Fibroblast of gingiva (primary cell): ENCODE results near the gene TLCD3B.
A peak's percentile ranks its signal among the peaks of the same experiment; 100 is the strongest.

ENCODE experiments used
- DNase-seq: peaks from one replicate; pipeline ENCODE4 v3.0.0-alpha.2; 2011; ENCODE audit warnings: low read depth

TLCD3B gene

DNA sequence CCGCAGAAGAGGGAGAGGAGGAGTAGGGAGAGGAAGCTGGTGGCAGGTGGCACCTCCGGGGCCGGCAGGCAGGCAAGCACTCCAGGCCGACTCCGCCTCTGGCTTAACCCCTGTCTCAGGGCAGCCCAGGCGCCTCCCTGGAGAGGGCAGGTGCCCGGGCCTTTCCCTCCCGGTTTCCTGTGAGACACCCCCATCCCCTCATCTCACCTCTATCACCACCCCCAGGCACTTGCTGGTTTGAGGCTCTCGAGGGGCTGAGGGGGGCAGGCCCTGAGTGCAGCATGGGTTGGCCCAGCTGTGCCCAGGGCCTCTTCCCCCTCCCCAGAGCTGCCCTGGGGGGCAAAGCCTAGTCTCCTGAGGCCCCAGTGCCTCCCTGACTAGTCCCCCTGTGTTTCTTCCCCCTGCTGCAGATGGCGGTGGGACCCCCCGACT, 26.2 kb downstream of the TLCD3B start:
- DNase-seq: no peak

DNA sequence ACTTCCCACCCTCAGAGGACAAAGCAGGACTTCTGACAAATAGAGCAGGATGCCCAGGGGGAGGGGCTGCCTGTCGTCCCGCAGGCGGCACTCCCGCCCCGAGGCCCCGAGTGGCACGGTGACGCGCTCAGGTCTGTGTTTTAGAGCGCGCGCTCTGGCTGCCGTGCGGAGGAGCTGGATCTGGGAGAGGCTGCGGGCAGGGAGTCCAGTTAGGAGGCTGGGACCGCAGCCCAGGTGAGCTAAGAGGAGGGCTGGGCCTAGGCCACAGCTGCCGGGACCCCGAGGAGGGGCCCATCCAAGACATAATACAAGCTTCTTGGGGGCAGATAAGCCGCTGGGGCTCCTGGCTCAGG, 26.7 kb downstream of the TLCD3B start:
- DNase-seq: no peak

DNA sequence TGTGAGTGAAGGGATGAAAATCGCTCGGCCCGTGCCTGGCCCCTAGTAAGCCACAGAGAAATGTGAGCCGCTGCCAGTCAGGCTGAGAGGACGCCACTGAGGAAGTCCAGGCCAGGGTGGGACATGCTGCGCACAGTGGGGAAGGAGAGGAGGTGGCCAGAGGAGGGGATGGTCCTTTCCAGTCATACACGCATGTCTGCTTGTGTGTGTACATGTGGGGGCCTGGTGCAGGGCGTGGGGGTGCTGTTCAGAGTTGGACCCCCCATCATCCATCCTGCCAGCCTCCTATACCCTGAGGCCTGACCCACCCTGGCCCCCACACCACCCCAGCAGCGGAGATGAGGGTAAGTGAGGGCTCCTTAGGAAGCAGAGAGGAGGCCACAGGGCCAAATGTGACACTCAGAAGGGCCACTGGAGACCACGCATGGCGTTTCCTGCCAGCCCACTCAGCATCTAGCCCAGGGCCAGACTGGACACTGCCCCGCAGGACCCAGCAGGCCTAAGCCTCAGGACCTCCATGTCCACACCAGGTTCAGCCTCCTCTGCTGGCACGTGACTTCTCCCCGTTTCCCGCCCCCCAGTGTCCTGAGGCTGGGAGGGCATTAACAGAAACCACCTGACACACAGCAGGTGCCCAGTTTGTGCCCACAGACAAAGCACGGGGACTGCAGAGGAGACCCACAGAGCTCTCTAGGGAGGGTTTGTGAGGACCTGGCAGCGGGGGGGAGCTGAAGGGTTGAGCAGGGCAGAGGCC, 27.2 kb downstream of the TLCD3B start:
- no peak for DNase-seq

DNA sequence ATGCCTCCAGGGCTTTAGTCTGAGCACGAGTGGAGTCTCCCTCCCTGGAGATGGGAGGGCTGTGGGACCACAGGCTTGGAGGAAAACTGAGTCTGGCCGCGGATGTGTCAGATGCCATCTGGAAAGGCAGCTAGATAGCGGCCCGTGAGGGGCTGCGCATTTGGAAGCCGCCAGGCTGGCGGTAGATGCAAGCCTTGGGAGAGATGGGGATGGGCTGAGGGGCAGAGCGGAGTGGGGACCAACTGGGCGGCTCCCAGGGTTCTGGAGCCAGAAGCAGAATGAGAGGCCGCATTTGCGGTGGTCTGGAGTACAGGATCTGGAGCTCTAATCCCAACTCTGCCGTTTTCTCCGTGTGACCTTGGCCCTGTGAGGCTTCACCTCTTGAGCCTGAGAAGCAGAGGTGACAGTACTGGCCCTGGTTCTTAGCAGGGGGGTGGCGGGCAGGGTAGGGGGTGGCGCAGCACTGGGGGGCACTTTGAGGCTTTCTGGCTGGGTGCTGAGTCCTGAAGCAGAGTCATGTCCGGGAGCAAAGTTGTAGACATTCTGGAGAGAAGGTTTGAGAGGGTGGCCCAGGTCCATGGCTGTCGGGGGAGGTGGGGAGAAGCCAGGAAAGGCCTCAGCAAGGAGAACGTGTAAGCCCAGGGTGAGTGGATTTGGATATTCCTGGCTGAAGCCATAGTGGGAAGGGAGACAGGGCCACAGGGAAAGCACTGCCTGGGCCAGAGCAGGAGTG, 28.3 kb downstream of the TLCD3B start:
- no peak for DNase-seq

DNA sequence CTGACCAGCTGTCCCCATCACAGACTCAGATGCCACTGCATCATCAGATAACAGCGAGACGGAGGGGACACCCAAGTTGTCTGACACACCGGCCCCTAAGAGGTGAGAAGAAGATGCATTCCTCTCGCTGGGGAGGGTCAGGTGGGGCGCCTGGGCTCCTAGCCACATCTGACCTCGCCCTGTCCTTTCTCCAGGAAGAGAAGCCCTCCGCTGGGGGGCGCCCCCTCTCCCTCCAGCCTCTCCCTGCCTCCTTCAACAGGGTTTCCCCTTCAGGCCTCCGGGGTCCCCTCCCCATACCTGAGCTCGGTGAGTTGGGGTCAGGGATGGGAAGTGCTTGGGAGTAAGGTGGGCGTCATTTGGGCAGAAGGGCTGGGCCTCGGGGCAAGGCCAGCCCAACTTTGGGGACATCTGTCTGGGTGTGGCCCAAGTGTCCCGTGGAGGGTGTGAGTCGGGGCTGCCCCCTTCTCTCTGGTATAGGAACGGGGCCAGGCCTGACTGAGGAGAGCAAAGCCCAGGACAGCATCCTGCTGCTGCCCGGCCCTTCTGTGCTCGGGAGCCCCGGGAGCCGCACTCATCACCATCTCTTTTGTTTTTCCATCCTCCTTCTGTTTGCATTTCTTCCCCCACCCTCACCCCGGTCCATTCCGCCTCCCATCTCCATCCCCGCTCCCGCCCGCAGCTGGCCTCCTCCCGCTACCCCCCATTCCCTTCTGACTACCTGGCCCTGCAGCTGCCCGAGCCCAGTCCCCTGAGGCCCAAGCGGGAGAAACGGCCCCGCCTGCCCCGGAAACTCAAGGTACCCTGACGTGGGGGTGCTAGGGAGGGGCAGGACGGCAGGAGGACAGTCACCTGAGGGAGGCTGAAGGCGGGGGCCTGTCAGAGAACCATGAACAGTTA, 30.1 kb downstream of the TLCD3B start:
- no peak for DNase-seq

DNA sequence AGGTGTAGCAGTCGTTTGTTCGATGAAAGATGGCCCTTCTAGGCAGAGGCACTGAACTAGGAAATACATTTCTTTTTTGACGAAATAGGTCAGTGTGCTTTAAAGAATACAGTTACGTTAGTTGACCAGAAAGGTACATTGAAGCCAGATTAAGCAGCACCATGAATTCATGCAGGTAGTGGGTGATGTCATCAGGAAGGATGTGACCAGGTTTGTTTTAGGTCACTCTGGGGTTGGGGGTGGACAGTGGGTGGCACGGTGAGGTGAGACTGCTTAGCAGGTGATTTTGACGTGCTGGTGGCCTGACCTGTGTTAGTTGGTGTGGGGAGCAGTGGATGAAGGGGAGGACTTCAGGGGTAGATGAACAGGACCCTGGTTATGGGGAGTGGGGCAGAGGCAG, 31.5 kb downstream of the TLCD3B start:
- no peak for DNase-seq

DNA sequence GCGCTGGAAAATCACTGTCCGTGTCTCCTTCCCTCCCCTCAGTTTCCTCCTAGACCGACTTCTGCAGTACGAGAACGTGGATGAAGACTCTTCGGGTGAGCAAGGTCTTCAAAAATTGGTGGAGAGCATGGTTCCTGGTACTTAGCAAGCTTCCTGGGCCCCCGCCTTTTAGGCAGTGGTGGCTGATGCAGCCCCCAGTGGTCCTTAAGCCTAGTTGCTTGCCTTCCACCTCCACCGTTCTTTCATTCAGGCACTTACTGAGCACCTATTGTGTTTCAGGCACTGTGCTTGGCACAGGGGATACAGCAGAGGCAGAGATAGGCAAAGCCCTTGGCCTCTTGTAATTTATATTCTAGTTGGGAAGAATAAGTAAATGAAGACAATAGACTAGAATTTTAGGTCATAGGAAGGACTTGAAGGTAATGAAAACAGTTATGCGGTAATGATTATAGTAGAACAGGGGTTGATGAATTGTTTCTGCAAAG, 34.3 kb downstream of the TLCD3B start:
- no peak for DNase-seq

DNA sequence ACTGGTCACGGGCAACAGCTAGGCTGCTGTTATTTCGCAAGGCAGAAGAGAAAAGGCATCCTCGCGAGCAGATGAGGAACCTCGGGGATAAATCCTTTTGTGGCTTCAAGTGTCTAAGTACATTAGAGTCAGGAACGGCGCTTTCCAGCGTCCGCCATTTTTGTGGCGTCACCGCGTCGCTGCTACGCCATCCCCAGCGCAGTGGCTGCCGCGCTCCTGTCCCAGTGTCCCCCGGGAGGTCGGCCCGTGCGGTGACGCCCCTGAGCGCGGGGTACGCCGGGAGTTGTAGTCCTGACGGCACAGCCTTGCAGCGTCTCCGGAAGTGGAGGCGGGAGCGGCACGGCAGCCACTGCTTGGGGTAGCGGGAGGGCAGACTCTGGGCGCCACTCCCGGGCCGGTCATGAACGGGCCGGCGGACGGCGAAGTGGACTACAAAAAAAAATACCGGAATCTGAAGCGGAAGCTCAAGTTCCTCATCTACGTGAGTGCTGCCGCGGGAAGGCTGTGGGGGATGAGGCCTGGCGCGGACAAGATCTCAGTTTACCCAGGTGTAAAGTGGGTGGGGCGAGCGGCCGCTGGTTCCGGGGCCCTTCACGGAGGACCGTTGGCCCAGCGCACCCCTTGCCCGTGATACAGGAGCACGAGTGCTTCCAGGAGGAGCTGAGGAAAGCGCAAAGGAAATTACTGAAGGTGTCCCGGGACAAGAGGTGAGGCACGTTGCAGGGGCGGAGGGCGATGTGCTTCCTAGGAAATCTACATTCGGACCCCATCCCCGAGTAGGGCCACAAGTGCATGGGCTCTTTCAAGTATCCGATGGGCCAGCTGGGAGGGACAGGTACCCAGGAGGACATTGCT, 34.9 kb downstream of the TLCD3B start, which contains the start of gene INO80E:
Gene INO80E (plus strand): TSS at position 331 of the 855 bp plus-strand sequence. CDS start 70 bp downstream, at position 401.
- peak; percentile 93 for DNase-seq

DNA sequence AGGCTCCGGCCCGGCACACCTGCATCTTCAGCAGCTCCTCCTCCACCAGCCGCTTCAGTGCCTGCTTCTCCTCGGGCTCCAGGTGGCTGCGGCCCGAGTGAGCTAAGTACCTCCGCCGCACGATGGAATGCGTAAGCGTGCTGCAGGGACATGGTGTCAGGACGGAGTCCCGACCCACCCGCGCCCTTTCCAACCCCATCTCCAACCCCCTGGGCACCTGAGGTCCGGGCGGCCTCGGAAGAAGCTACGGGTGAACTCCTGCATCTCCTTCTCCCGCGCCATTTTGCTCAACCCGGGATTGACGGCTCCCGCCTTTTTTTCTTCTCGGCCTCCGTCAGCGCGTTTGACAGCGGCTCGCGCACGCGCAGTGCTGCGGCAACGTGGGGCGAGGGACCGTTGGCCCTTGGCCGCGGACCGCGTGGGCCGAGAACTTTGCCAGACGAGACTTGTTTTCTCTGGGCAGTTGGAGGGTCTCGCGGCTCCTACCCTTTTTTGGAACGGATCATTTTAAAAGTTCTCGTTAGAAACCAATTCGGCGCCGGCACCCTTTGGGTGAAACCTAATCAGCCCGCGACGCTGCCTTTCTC, 35.7 kb downstream of the TLCD3B start, which contains the start of gene HIRIP3:
Gene HIRIP3 (minus strand): TSS at position 294 of the 587 bp plus-strand sequence. CDS start 12 bp downstream, at position 282.
- DNase-seq: peak; percentile 67

DNA sequence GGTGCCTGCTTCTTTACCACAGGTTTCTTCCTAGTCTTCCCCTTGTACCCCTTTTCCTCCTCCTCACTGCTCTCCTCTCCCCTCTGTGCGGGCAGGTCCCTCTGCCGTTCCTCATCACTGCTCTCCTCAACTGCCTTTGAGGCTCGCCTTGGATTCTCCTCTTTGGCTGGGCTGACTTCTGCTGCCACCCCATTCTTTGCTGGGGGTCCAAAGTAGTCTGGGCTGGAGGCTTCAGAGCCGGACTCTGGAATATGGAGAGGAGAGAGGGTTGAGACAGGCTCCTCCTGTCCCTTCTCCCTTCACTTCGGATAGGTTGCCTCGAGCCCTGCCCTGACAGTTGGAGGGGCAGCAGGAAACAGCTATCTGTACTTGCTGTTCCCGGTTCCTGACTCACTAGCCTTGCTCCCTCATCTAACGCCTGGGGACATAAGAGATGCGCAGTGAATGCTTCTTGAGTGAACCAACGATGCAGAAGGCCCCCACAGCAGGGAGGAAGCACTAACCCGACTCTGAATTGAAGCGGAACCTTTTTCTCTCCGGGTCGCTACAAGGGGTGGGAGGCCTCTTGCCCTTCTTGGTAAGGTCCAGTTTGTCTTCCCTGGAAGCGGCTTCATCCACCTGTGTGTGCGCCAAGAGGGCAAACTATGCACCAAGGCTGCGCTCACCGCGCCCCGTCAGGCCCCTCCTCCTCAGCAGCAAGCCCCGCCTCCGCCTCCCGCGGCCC, 36.3 kb downstream of the TLCD3B start:
- DNase-seq: peak; percentile 44

DNA sequence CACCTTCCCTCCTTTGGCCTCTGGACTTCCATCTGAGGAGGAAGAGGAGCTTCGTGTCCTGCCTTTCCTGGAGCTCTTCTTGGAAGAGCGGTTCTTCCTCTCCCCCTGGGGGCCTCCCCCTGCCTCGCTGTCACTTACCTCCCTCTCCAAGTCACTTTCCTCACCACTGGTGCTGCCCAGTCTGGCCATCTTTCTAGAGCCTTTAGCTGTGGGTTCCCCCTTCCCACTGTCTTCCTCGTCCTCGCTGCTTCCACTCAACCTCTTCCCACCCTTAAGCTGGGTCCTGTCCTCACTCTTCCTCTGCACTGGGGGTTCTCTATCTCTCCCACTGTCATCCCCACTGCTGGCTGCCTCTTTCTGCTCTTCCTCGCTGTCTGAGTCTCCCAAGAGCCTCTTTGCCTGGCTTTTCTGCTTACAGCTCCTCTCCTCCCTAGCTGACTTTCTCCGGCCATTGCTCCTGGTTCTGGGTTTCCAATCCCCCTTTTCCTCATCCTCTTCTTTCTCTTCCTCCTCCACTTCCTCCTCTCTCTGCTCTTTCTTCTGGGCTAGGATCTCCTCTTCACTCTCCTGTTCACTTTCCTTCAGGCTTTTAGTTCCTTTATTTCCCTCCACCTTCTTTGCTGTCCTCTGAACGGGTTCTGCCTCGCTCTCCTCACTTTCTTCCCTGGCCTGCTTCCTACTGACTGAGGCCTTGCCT, 37.0 kb downstream of the TLCD3B start:
- DNase-seq: no peak

DNA sequence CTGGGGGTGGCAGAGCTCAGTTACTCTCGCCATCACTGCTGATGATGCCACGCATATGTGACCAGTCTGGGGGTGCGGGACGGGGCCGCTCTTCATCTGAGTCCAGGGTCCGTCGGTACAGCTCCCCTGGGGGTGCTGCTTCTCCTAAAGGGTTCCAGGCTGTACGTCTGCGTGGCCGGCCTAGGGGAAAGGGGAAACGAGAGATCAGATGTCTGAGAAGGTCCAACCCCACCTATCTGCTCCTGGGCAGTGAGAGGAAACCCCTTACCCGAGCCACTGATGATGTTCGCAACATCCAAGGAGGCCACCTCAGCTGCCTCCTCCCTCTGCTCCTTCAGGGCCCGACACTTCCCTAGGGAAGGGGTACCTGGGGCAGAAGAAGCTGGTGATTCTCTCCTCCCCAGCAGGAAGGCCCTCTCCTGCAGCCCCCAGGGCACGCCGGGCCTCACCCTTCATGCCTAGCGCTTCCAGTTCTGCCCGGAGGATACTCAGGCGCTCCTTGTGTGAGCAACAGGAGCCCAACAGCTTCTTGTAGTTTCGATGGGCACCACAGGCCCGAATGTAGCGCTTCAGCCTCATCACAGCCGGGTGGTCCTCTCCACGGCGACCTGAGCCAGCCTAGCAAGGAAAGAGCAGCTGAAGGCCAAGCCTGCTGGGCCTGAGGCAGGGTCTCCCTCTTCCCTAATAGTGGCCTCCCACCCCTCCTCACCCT, 37.7 kb downstream of the TLCD3B start:
- DNase-seq: no peak

DNA sequence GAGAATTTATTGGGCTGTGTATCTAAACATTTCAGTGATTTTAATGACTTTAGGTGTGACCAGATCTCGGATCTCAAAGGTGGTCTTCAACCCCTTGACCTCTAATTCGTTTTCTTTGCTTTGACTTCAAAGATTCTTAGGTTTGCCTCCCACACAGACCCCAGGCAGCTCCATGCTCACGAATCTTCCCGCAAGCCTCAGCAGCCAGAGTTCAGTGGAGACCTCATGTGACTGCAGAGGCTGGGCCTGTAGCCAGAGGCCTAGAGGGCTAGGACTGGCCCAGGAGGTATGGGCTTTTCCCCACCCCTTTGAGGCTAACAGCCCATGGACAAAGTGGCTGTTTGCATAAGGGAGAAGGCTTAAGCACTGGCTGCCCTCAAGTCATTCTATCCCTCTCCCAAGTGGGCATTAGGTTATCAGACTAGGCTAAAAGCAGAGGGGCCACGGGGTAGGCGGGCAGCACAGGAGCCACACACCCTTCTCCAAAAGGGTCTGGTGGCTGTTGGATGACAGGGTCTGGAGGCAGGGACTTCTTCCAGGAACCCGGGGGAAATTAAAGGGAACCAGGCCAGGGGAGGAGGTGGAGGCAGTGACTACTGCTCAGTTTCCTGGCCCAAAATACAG, 38.6 kb downstream of the TLCD3B start:
- peak; percentile 33 for DNase-seq

DNA sequence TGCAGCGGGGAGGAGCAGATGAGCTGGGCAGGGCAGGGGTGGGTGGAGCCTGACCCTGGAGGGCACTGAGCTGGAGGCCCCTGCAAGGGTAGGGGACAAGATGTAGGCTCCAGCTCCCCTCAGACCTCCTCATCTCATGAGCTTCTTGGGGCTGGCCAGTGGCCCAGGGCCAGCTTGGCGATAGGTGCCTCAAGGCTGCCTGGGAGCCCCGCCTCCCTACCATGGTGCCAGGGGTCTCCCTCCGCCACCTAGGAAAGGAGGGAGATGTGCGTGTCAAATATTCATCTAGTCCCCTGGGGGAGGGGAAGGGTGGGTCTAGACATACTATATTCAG, 39.5 kb downstream of the TLCD3B start:
- no peak for DNase-seq

DNA sequence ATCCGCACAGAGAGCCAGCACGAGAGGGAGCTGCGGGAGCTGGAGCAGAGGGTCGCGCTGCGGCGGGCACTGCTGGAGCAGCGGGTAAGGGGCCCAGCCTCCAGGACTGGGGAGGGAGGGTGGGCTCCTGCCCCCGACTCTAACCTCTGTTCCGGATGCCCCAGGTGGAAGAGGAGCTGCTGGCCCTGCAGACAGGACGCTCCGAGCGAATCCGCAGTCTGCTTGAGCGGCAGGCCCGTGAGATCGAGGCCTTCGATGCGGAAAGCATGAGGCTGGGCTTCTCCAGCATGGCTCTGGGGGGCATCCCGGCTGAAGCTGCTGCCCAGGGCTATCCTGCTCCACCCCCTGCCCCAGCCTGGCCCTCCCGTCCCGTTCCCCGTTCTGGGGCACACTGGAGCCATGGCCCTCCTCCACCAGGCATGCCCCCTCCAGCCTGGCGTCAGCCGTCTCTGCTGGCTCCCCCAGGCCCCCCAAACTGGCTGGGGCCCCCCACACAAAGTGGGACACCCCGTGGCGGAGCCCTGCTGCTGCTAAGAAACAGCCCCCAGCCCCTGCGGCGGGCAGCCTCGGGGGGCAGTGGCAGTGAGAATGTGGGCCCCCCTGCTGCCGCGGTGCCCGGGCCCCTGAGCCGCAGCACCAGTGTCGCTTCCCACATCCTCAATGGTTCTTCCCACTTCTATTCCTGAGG, 40.0 kb downstream of the TLCD3B start:
- no peak for DNase-seq

DNA sequence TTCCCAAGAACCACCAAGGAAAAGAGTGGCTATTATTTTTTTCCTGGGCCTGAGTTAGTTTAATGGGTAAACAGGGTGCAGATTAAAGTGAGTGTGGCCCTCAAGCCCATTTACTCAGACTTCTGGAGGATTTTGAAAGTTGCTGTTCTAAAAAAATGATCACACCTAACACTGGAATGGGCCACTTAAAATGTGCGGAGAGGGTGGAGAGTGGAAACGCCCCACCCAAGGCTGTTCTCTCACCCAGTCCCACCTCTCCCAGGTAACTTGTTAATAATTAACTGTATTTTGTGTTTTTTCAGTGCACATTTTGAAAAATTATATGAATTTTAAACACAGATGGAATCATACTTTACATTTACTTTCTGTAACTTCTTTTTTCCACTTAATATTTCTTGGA, 41.0 kb downstream of the TLCD3B start:
- DNase-seq: no peak

DNA sequence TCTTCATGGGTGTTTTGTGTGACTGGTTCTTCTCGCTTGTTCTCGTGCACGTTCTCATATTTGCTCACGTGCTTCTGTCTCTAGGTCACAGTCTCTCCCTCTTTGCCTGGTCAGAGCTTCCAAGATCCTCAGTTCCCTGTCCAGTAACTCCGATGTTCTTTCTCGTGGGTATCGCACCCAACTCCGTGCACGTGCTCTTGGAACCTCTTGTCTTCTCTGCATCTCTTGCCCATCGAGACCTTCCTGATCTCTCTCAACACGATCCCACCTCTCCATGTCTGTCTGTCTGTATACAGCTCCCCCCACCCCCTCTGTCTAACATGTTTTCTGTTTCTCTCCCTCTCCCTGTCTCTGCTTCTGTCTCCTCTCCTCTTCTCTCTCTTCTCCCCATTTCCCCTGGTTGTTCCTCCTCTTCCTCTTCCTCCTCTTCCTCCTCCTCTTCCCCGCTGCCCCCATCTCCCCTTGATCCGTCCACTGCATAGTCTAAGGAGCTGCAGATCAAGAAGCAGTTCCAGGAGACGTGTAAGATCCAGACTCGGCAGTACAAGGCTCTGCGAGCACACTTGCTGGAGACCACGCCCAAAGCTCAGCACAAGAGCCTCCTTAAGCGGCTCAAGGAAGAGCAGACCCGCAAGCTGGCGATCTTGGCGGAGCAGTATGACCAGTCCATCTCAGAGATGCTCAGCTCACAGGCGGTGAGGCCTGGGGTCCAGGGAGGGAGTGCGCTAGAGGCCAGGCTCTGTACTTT, 41.8 kb downstream of the TLCD3B start:
- DNase-seq: no peak
